ENCODE results near the gene MED31.

GRCh38 chr17:6679241-6679640 is 27.8 kb upstream of the MED31 start:
- TF ChIP-seq CTCF (IDR thresholded peaks at IDR 0.05; ENCODE audit: low read depth, low read length) (no peak), POLR2A (IDR thresholded peaks at IDR 0.05; ENCODE audit: extremely low read depth, insufficient read length) (no peak)
- TF ChIP-seq, protein P1, sequence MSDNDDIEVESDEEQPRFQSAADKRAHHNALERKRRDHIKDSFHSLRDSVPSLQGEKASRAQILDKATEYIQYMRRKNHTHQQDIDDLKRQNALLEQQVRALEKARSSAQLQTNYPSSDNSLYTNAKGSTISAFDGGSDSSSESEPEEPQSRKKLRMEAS (IDR thresholded peaks at IDR 0.05; ENCODE audit: low read depth, low read length): no peak
